Ovary (tissue), 3 donors: ENCODE measurements around the gene TSC22D3.

Experiments
- EP300 ChIP-seq: sonication (generic); formaldehyde crosslinking; IDR thresholded peaks from one replicate; pipeline ENCODE4 v1.6.1; 2017; ENCODE audit warnings: antibody characterized with exemption
- POLR2A ChIP-seq: fragments of 450-650 bp; IDR thresholded peaks from one replicate; pipeline ENCODE4 v1.6.1; 2017; ENCODE audit warnings: antibody characterized with exemption, mild to moderate bottlenecking, moderate library complexity
- TF ChIP-seq, protein P1 (sequence below), 3 donors: fragments of 450-650 bp in 2 of 3; fragments of 200-600 bp in 1 of 3; IDR thresholded peaks; one replicate each; pipeline versions ENCODE4 v1.5.1 to v1.8.0; 2016 to 2022; ENCODE audit warnings: antibody characterized with exemption in 3 of 3, mild to moderate bottlenecking in 1 of 3
- donor health status: DM: no; HTN: no; CAD: no.

DNA sequence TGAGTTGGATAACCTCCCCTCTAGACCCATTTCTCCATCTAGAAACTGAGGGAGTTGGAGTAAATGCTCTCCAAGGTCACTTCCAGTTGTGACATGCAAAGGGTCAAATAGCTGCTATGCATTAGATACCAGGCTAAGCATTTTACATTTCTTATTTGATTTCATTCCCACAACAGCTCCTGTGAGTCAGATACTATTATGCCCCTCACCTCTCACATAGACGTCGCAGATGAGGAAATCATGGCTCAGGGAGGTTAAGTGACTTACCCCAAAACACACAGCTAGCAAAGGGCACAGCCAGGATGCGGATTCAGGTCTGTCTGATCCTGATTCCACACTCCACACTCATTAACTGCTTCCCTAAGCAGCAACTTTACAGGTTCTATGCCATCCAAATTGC, 89.6 kb downstream of the TSC22D3 start:
- TF ChIP-seq, protein P1, sequence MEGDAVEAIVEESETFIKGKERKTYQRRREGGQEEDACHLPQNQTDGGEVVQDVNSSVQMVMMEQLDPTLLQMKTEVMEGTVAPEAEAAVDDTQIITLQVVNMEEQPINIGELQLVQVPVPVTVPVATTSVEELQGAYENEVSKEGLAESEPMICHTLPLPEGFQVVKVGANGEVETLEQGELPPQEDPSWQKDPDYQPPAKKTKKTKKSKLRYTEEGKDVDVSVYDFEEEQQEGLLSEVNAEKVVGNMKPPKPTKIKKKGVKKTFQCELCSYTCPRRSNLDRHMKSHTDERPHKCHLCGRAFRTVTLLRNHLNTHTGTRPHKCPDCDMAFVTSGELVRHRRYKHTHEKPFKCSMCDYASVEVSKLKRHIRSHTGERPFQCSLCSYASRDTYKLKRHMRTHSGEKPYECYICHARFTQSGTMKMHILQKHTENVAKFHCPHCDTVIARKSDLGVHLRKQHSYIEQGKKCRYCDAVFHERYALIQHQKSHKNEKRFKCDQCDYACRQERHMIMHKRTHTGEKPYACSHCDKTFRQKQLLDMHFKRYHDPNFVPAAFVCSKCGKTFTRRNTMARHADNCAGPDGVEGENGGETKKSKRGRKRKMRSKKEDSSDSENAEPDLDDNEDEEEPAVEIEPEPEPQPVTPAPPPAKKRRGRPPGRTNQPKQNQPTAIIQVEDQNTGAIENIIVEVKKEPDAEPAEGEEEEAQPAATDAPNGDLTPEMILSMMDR (IDR thresholded peaks at IDR 0.05): no peak
- TF ChIP-seq POLR2A (no peak), EP300 (no peak)
